Measurements from ENCODE around the gene C2orf68. TPM values are rescaled to one million over a fixed set of nuclear protein-coding genes. Genes with fewer than 3 reads are reported as not detected.

The C2orf68 gene
- total and polyA plus RNA-seq, 2 of the 13 experiments (the other 11 are each of a cell fraction or from before 2014, with no cell fraction given), result 47.1 to 77.4 TPM

- TF ChIP-seq HINFP (CRISPR knock-in tag; IDR thresholded peaks at IDR 0.05; ENCODE audit: low read depth) (peak; percentile 92), NR2F1 (CRISPR knock-in tag; IDR thresholded peaks at IDR 0.05) (no peak), PRDM15 (CRISPR knock-in tag; IDR thresholded peaks at IDR 0.05) (peak; percentile 82), KDM5B (CRISPR knock-in tag; IDR thresholded peaks at IDR 0.05; ENCODE audit: borderline replicate concordance) (peak; percentile 81; the same call in 1 of the 2 replicates), ZHX2 (IDR thresholded peaks at IDR 0.05; ENCODE audit: low read depth) (0 out of 2 replicates have a peak, but pooled peaks have one; percentile 50), ZHX2 (CRISPR knock-in tag; IDR thresholded peaks at IDR 0.05; ENCODE audit: borderline replicate concordance) (no peak), ZNF33A (CRISPR knock-in tag; IDR thresholded peaks at IDR 0.05; ENCODE audit: borderline replicate concordance) (no peak), CBX1 (IDR thresholded peaks at IDR 0.05; ENCODE audit: low read depth) (peak; percentile 29), ZNF292 (CRISPR knock-in tag; IDR thresholded peaks at IDR 0.05; ENCODE audit: borderline replicate concordance, low read depth) (0 out of 2 replicates have a peak, but pooled peaks have one; percentile 9), DDIT3 (CRISPR knock-in tag; IDR thresholded peaks at IDR 0.05) (no peak), PPARG (CRISPR knock-in tag; conservative IDR thresholded peaks at IDR 0.05) (0 out of 2 replicates have a peak, but pooled peaks have one; percentile 22), BCL3 (CRISPR knock-in tag; IDR thresholded peaks at IDR 0.05) (peak; percentile 42), ELF1 (CRISPR knock-in tag; IDR thresholded peaks at IDR 0.05) (peak; percentile 97), RNF2 (conservative IDR thresholded peaks at IDR 0.05; ENCODE audit: low read depth) (0 out of 2 replicates have a peak, but pooled peaks have one; percentile 54)
Measured at GRCh38 chr2:85595301-85596025, 16.4 kb downstream of the C2orf68 start, which contains the start of gene RNF181 (continued).
